GM10847 (cell line): Measurements from ENCODE around the gene RGMB.

ENCODE experiments used
- POLR2A ChIP-seq: IDR thresholded peaks from 2 replicates; pipeline ENCODE4 v1.6.1; 2011; ENCODE audit not compliant: insufficient read length; ENCODE audit errors: extremely low read depth

The RGMB gene, protein sequence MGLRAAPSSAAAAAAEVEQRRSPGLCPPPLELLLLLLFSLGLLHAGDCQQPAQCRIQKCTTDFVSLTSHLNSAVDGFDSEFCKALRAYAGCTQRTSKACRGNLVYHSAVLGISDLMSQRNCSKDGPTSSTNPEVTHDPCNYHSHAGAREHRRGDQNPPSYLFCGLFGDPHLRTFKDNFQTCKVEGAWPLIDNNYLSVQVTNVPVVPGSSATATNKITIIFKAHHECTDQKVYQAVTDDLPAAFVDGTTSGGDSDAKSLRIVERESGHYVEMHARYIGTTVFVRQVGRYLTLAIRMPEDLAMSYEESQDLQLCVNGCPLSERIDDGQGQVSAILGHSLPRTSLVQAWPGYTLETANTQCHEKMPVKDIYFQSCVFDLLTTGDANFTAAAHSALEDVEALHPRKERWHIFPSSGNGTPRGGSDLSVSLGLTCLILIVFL

DNA sequence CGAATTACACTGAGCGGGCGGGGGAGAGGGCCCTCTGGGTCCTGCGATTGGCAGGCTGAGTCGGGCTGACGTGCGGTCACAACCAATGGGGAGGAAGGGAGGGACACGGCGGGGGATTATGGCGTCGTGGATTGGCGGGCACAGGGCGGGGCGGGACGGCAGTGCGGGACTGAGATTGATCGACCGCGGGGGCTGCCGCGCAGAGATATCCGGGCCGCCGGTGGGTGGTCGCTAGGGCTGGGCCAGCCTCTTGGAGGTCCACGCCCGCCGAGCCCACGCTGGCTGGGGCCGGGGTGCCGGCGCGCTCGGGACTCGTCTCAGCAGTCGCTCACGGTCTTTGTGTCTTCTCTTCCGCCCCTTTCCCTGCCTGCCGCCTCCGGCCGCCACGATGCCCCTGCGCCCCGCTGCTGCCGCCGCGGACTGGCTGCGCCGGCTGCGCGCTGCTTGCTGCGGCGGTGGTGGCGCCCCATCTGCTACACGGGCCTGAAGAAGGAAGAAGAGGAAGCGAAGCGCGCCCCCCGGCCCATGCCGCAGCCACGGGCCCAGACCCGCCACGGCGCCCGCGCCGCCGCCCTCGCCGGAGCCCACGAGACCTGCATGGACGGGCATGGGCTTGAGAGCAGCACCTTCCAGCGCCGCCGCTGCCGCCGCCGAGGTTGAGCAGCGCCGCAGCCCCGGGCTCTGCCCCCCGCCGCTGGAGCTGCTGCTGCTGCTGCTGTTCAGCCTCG, at the start of gene RGMB:
Gene RGMB, plus strand, starts transcription at position 200 of the 728 bp plus-strand sequence. Its CDS starts 408 bp downstream, at position 608.
- TF ChIP-seq POLR2A: no peak

DNA sequence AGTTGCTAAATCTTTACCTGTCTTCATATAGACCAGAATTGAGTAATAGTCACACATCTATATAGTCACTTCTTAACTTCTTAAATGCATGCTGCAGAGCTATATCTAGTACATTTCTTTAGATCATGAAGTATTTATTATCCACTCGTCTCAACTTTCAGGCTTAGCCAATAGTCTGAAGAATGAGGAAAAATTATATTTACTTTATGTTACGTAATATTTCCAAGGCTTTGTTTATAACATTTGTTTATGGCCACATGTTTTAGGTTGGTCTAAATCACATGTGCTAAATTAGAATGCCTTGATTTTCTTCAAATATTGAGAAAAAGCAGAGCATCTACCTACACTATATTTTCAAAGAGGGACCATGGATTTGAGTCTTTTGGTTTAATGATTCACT, 47.2 kb upstream of the RGMB start:
- TF ChIP-seq POLR2A: no peak

DNA sequence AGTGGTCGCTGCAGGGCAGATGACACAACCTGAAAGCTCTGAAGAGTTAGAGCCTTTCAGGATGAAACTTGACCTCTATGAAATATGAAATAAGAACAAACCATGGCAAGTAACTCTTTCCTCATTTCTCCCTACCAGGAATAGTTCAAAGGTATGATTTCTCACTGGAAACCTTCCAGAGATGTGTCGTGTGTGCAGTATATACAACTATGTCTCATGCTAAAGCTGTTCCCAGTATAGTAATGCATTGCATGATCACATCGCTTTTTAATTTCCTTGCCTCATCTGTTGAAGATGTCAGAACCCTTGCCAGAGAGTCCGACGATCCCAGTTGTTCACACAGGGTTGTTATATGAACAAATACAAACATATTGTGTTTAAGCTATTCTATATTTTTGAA, 45.8 kb upstream of the RGMB start:
- TF ChIP-seq POLR2A: no peak

DNA sequence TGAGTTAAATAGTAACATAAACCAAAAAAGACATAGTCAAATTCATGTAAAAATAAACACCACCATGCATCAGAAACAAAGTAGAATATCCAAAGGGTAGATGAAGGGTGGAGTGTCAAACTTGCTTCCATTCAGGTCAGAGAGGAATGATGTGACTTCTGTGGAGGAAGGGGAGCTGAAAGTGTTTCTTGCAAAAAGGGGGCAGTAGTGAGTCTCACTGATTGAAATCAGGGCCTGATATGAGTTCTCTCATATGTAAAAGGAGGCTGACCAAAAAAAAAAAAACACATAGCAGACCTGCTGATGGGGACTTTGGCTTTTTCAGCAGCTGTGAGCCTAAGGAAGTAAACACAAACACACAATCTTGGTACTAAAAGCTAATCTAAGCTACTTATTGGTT, 38.8 kb upstream of the RGMB start:
- TF ChIP-seq POLR2A: no peak

DNA sequence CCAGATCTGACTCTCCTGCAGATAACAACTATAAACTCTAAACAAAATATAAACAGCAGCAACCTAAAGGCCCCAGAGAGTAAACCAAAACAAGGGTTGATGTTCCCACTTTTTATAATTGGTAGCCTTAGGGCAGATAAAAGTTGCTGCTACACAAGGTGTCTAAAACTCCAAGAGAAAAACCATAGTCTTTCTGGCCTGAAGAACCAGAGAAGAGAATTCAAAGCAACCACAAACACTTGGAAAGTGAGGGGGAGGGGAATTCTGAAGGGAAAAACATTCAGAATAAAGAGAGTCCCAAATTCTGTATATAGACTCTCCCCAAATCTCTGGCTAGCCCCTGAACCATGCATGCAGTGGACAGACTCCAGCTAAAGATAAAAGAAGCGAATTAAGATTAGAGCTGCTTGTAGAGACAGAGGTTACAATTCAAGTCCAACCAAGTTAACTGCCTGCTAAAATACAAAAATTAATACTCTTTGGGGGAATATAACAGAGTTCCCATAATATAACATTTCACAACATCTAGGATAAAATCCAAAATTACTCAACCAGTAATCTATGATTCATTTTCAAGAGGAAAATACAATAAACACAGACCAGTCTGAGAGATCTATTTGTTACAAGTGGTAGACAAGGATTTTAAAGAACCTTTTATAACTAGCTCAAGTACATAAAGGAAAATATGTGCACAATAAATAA, 37.5 kb upstream of the RGMB start:
- TF ChIP-seq POLR2A: no peak

DNA sequence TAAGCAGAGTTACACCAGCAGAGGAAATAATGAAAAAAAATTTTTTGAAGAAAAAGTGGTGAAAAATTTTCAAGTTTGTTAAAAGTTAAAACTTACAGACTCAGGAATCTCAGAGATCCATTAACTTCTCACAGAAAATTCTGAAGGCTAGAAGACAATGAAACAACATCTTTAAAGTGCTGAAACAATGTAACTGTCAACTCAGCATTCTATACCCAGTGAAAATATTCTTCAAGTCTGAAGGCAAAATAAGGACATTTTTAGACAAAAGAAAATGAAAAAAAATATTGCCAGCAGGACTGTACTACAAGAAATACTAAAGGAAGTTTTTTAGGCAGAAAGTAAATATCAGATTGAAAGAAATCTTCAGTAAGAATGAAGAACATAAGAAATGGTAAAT, 36.7 kb upstream of the RGMB start:
- no peak for TF ChIP-seq POLR2A

DNA sequence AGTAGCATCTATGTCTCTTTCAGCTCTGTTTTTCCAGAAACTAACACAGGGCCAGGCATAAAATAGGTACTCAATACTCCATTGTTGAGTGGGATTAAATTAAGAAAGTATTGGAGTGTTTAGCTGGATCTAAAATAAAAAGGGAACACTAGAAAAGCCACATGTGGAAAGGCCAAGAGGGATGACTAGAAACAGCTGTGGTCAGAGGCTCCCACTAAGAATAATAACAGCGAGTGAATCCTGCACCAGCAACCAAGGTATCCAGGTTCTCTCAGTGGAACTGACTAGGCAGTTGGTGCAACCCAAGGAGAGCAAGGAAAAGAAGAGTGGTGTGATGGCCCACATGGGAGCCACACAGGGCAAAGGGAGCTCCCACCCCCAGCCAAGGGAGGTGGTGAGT, 31.5 kb upstream of the RGMB start:
- TF ChIP-seq POLR2A: no peak

DNA sequence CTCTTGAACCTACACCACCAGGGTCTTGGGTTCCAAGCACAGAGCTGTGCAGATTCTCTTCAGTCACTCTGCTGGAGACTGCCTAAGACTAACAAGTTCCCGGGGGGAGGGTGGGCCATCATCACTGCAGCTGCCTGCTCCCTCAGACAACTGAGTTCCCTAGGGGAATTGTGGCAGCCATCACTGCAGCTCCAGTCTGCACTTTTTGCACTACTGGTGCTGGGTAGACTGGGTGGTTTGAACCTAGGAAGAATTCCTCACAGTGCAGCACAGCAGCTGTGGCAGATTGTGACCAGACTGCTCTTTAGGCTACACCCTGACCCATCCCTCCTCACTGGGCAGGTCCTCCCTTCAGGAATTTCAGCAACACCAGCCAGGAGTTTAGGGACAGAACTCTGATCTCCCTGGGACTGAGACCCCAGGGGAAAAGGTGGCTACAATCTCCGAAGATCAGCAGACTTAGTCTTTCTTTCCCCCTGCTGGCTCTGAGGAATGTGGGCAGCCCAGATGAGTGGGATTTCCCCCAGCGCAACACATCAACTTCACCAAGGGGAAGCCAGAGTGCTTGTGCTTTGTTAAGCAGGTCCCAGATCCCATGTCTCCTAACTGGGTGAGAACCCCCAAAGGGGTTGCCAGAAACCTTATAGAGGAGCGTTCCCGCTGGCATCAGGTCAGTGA, 30.9 kb upstream of the RGMB start:
- no peak for TF ChIP-seq POLR2A

DNA sequence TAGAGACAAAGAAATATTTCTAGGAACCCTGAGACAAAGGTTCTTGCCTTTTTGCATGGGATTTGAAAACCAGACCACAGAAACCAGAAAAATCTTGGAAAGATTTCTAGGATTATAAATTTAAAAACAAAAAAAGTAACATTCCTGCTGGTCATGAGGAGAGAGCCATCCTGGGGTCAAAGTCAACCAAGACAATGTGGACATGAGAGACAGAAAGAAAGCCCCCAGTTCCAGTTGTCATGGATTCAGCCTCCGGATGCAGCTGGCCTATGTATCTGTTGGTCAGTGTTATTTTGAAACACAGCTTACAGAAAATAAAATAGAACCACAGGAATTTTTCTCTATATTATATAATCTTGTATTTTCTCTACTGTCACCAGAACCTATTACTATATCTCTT, 24.4 kb upstream of the RGMB start:
- TF ChIP-seq POLR2A: no peak

DNA sequence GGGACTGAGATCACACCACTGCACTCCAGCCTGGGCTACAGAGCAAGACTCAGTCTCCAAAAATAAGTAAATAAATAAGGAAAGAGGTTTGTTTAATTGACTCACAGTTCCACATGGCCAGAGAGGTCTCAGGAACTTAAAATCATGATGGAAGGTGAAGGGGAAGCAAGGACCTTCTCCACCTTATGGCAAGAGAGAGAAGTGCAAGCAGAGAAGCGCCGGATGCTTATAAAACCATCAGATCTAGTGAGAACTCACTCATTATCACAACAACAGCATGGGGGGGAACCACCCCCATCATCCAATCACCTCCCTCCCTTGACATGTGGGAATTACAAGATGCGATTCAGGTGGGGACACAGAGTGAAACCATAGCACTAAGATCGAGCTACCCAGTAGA, 22.8 kb upstream of the RGMB start:
- TF ChIP-seq POLR2A: no peak

DNA sequence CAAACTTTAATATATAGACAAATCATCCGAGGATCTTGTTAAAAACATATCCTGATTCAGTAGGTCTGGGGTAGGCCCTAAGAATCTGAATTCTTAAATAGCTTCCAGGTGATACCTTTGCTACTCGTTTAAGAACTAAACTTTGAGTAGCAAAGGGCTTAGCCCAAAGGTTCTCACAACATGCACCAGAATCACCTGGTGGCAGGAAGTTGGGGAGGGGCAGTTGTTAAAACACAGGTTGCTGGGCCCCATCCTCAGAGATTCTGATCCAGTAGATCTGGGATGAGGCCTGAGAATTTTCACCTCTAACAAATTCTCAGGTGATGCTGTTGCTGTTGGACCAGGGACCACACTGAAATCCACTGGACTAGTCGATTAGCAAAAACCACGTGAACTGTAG, 20.0 kb upstream of the RGMB start:
- no peak for TF ChIP-seq POLR2A

DNA sequence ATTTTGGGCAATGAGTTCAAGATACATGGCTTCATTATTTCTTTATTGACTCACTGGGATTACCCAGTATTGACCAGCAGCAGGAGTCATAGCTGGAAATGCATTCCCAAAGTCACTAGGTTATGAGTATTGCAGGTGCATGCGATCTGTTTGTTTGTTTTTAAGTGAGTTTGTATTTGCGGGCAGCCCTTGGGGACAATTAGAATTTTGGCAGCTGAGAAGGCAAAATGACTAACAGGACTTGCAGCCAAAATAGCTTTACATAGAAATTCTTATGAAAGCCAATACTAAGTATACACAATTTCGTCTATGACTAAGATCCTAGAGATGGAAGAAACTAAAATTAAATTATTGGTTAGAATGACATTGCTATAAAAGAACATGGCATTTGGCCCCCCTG, 18.1 kb upstream of the RGMB start:
- no peak for TF ChIP-seq POLR2A

DNA sequence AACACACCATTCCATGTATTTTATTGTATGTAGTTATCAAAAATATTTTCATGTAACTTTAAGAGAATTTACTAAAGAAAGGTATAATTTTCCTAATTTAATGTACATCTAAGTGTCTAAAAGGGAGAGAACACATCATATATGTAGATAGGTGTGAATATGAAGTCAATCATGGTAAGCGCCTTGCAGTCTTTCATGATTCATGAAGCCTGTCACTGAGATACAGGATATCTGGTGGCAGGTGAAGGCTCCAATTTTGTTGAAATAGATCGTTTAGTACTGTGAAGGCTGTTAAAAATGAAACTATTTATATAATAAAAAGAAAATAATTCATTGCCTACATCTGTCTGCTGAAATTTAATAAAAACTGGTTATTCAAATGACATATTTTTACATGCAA, 15.5 kb upstream of the RGMB start:
- TF ChIP-seq POLR2A: no peak

DNA sequence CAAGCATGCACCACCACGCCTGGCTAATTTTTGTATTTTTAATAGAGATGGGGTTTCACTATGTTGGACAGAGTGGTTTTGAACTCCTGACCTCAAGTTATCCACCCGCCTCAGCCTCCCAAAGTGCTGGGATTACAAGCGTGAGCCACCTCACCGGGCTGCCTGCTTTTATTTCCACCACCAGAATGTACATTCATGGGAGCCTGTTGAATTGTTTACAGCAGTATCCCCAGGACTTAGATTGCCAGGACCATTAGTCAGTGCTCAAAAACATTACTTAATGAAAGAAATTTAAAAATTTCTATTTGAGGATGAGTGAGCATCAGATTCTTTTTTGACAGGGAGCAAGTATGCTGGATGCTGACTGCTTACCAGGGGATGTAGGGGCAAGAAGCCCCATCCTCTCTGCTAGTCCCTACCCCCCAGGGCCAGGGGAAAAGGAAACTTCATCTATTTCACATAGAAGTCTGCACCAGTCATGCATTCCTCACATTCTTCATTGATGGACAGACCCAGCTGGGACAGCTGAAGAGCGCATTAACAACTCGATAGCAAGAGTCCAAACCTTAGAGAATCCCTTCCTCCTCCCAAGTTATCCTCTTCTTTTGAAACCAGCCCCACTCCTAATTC, 10.3 kb upstream of the RGMB start:
- no peak for TF ChIP-seq POLR2A

DNA sequence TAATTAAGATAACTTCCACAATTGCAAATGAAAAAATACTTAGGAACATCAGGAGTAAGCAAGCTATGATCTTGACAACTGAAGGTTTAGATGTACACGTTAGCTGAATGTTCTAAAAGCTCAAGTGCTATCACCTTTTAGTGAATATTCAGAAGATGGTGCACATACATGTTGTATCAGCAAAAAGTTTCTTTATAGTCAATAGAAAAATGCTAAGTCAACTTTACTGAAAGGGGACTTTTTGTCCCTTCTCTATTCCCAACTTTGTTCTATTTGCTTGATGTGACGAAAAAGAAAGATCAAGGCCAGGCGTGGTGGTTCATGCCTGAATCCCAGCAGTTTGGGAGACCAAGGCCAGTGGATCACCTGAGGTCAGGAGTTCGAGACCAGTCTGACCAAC, 7.6 kb upstream of the RGMB start:
- no peak for TF ChIP-seq POLR2A
